Activated CD4-positive, alpha-beta T cell treated with anti-CD3 and anti-CD28 coated beads, Interleukin-2, amount 10 ng/mL, durations not matched to agents 7 days and 5 days (primary cell): Measurements from ENCODE around the gene ZBED5. TPM values are rescaled to one million over a fixed set of nuclear protein-coding genes. Genes with fewer than 3 reads are reported as not detected.

ENCODE experiments used
- total RNA-seq, 2 experiments: library from RNA; stranded (reverse); gene quantifications; one replicate each; pipeline ENCODE4 v1.2.3, GENCODE V29; 2021

The ZBED5 gene
- total RNA-seq, 2 experiments from 2014 or later = 57.1 to 57.5 TPM

Other genes starting within 250 kb of the ZBED5 start
- not detected for gene IRAG1, start 164.3 kb downstream of the ZBED5 start, total RNA-seq
- 10 to 100 TPM; 45.3 to 47.0 TPM for gene CTR9, start 106.8 kb downstream of the ZBED5 start, total RNA-seq
- 100 to 1,000 TPM; 650 to 817 TPM for gene EIF4G2, start 49.1 kb downstream of the ZBED5 start, total RNA-seq